Esophagus squamous epithelium (tissue), 4 donors: Measurements from ENCODE around the gene RSAD1.

ENCODE experiments used
- CTCF ChIP-seq, 6 experiments: fragments of 450-650 bp in 4 of 6; fragments of 200-600 bp in 2 of 6; sonication (generic) in 2 of 6; IDR thresholded peaks; one replicate each; pipeline ENCODE4 v1.5.1; 2016 to 2019; ENCODE audit warnings: antibody characterized with exemption in 6 of 6, mild to moderate bottlenecking in 4 of 6, moderate library complexity in 4 of 6
- POLR2A ChIP-seq, 4 donors: fragments of 450-650 bp; IDR thresholded peaks; one replicate each; pipeline ENCODE4 v1.6.1; 2017; ENCODE audit warnings: antibody characterized with exemption in 4 of 4, mild to moderate bottlenecking in 4 of 4, moderate library complexity in 3 of 4

GRCh38 chr17:50493744-50494143 lies 15.1 kb downstream of the RSAD1 start:
- TF ChIP-seq CTCF (IDR thresholded peaks at IDR 0.05) (no peak), POLR2A (IDR thresholded peaks at IDR 0.05) (no peak)
